Measurements from ENCODE around the gene CSPG4. TPM values are rescaled to one million over a fixed set of nuclear protein-coding genes. Genes with fewer than 3 reads are reported as not detected.
A peak's percentile ranks its signal among the peaks of the same experiment; 100 is the strongest.

The CSPG4 gene
- total RNA-seq, 1 donor = 86.8 TPM

- no peak overlapping the region for H3K4me3 ChIP-seq (ENCODE audit: low read depth, low read length)
- TF ChIP-seq CTCF (IDR thresholded peaks at IDR 0.05; ENCODE audit: insufficient read depth, low read depth, low read length) = no peak
- DNase-seq (ENCODE audit: low read depth) = no peak
Observed at GRCh38 chr15:75644376-75644775, 68.3 kb downstream of the CSPG4 start.

- no peak for TF ChIP-seq CTCF (IDR thresholded peaks at IDR 0.05; ENCODE audit: insufficient read depth, low read depth, low read length)
- H3K4me3 ChIP-seq (ENCODE audit: low read depth, low read length) = no peak overlapping the region
- no peak for DNase-seq (ENCODE audit: low read depth)
Observed at GRCh38 chr15:75641603-75642002, 71.0 kb downstream of the CSPG4 start.

- no peak for TF ChIP-seq CTCF (IDR thresholded peaks at IDR 0.05; ENCODE audit: insufficient read depth, low read depth, low read length)
Observed at GRCh38 chr15:75641179-75641503, 71.5 kb downstream of the CSPG4 start.

DNA sequence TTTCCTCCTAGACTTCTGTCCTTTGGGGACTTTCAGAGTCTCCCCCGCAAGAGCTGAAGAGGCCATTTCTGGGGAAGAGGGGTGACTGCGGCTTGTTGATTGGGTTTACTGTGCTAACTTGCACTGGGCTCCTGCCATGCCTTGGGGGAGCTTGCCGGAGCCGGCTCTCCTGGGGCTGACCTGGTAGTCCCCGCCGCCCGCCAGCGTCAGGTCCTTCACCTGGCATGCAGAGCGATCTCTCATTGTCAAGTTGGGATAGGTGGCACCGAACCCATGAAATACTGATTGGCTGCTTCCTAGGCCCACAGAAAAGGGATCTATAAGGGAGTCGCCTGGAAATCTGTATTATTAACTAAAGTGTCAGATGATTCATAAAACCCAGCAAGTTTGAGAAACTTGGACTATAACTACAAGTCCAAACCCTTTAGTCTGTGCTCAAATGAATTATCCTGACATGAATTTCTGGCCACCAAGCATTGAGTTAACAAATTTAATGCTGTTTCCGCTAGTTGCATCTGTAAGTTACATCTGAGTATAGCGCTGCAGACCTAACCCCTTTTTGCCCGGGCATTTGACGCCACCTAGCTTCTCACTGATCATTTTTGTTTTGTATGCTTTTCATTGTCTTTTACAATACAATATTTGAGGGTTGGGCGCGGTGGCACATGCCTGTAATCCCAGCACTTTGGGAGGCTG is 72.0 kb downstream of the CSPG4 start:
- peak; percentile 53 for DNase-seq (ENCODE audit: low read depth)
- peak; percentile 30 for TF ChIP-seq CTCF (IDR thresholded peaks at IDR 0.05; ENCODE audit: insufficient read depth, low read depth, low read length)

More at GRCh38 chr15:75641179-75641503, 71.5 kb downstream of the CSPG4 start:
- no peak overlapping the region for H3K4me3 ChIP-seq (ENCODE audit: low read depth, low read length)
- DNase-seq (ENCODE audit: low read depth) = no peak

GRCh38 chr15:75639709-75640482 is 72.8 kb downstream of the CSPG4 start, which contains the start of gene IMP3:
Gene IMP3, minus strand, starts transcription at chr15:75640224. Its CDS starts 56 bp downstream, at chr15:75640168.
- no peak for TF ChIP-seq CTCF (IDR thresholded peaks at IDR 0.05; ENCODE audit: insufficient read depth, low read depth, low read length)
- DNase-seq (ENCODE audit: low read depth) = peak; percentile 97
- peak within 1 kb of the TSS; percentile 73 for H3K4me3 ChIP-seq (ENCODE audit: low read depth, low read length)

More for the DNA sequence above, 72.0 kb downstream of the CSPG4 start:
- peak overlapping the region; percentile 73 for H3K4me3 ChIP-seq (ENCODE audit: low read depth, low read length)

DNA sequence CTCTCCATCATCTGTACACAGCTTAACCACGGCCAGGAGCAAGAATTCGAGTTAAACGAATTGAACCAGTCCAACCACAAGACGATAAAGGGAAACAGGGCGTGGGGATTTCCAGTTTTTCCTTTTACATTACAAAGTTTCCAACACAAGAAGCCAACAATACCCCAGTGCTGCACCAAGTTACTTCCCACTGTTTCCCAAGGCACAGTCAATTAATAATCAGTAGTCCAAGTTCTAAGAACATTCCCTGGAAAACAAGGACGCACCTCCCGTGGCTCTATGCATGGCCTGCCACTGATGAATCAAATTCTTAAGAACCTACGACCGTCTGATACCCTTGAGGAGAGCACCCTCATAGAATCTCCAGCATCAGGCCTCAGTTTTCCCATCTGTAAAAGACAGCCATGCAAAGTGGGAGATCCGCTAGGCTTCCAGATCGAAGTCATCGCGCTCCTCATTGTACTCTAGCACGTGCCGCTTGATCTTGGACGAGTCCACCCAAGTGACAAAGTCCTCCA is 73.4 kb downstream of the CSPG4 start:
- peak; percentile 26 for DNase-seq (ENCODE audit: low read depth)
- peak overlapping the region; percentile 73 for H3K4me3 ChIP-seq (ENCODE audit: low read depth, low read length)
- no peak for TF ChIP-seq CTCF (IDR thresholded peaks at IDR 0.05; ENCODE audit: insufficient read depth, low read depth, low read length)
